ENCODE measurements around the gene MX2. TPM values are rescaled to one million over a fixed set of nuclear protein-coding genes. Genes with fewer than 3 reads are reported as not detected.
"Not testable (repeated sequence)": the region's sequence is repeated elsewhere in the genome, so short reads cannot be mapped to it uniquely, and the experiment has no call there.

MX2 gene
- total RNA-seq (2014; rRNA removed; shearing (Covaris generic)) = 5.7 and 12.5 TPM in 2 replicates

DNA sequence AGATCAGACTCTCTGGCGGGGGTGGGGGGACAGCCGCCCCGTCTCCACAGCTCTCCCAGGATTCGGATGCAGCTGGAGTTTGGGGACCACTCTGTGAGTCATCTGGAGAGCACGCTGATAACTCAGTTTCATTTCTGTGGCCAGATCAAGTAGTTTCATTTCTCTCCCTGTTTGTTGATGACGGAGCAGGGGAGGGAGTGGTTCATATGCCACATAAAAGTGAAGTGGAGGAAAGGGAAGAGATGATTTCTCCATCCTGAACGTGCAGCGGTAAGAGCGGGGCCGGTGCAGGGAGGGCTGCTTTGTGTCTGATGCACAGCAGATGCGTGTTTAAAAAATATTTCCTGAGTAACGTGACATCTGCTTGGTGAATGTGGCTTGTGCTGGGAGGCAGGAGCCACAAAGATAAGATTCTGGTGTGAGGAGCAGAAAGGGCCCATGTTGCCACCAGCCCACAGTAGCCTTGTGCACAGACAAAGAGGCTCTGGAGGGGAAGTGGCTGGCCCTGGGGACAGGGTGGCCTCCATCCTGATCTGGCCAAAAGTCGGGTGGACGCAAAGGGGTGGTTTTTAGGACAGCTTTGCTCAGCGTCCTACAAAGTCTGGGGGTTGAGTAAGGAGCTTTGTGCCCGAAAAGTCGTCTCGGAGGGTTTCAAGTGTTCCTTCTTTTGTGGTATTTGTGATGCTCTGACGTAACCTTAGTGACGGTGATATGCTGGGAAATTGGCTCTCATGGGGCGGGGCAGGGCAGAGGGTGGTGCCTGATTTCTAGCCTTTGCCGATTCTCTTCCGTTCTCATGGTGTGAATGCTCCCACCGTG lies at the start of gene MX2:
Gene MX2, plus strand, starts transcription at position 242 of the 819 bp plus-strand sequence. CDS start 14,880 bp downstream, outside the sequence.
- DNase-seq (ENCODE audit: low read depth) = peak; percentile 93

DNA sequence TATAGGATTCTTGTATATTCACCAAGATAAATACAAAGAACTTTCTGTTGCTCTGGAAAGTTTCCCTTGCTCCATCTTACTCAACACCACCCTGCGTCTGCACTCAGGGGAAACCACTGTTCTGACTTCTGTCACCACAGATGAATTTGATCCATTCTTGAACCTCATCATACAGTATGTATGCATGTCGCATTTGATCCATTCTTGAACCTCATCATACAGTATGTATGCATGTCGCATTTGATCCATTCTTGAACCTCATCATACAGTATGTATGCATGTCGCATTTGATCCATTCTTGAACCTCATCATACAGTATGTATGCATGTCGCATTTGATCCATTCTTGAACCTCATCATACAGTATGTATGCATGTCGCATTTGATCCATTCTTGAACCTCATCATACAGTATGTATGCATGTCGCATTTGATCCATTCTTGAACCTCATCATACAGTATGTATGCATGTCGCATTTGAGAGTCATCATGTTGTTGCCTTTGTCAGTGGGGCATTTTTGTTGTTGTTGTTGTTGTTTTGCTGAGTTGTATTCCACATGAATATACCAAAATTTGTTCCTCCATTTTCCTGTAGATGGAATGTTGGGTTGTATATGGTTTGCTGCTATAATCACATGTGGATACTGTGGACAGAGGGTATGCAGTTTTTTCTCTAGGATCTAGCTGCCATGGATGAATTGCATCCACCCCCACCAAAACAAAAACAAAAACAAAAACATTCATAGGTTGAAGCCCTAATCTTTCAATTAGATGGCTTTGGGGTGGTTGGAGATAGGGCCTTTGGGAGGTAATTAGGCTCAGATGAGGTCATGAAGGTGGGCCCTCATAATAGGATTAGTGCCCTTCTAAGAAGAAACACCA lies 48.3 kb upstream of the MX2 start:
- DNase-seq (ENCODE audit: low read depth) = not testable (repeated sequence)

- no peak for DNase-seq (ENCODE audit: low read depth)
Observed at GRCh38 chr21:41315726-41316125, 46.1 kb upstream of the MX2 start.

- DNase-seq (ENCODE audit: low read depth) = no peak
Observed at GRCh38 chr21:41316200-41317062, 45.4 kb upstream of the MX2 start, which contains the start of gene FAM3B. Gene FAM3B, plus strand, starts transcription at chr21:41316801. Its CDS starts 79 bp downstream, at chr21:41316880.

DNA sequence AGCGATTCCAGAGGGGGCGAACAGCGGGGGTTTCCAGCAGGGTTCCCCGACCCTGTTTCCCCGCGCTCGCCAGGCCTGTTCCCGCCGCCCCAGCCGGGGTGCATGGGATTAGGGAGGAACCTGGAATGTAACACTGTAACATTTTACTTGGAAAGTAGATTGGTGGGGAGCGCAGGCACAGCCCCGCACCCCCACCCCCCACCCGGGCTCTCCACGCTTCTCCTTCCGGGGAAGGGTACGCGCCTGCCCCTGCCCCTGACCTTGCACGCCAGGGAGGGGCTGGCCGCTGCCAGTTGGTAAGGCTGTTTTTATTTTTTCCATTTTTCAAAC lies 44.8 kb upstream of the MX2 start:
- no peak for DNase-seq (ENCODE audit: low read depth)

- no peak for DNase-seq (ENCODE audit: low read depth)
Observed at GRCh38 chr21:41317458-41317857, 44.4 kb upstream of the MX2 start.

DNA sequence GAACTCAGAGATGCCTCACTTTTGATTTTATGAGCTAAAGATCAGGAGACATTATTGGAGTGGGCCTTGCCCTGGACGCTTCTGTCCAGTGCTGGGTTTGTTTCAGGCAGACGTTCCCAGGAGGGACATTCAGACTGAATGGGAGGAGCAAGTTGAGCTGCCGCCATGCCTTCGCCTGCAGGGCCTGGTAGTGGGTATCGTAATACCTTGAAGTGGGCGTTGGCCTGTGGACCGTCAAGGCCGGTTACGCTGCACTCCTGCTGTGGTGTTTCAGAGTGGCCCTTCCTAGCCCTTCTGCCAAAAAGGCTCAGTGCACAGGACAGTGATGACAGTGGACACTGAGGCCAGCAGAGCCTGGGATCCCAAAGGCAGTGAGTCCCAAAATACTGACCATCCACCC lies 43.6 kb upstream of the MX2 start:
- no peak for DNase-seq (ENCODE audit: low read depth)

GRCh38 chr21:41319273-41319672 lies 42.6 kb upstream of the MX2 start:
- DNase-seq (ENCODE audit: low read depth) = no peak

GRCh38 chr21:41321211-41321907 lies 40.5 kb upstream of the MX2 start:
- no peak for DNase-seq (ENCODE audit: low read depth)

DNA sequence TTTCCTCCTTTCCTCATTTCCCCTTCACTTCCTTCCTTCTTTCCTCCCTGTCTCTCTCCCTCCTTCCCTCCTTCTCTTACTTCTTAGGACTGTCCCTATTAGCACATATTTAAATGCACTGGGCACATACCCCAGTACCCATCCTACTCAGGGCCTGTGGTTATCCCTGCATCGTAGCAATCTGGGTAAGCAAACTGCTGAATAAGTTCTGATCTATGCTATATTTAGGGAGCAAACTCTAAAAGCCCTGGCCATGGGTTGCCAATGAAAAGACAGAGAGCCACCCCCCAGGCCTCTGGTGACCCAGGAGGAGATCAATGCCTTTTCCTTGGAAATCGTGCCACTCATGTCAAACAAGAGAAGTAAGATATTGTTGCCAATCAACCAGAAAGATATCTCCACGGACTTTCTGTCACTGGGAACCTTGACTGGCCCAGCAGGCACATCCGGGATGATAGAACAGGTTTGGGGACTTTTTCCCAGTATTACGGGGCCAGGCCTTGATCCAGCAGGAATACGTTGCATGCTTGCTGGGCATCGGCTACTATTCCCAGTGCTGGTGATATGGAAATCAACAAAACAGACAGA lies 39.8 kb upstream of the MX2 start:
- no peak for DNase-seq (ENCODE audit: low read depth)

GRCh38 chr21:41322496-41323382 lies 39.1 kb upstream of the MX2 start:
- DNase-seq (ENCODE audit: low read depth) = no peak

- DNase-seq (ENCODE audit: low read depth) = no peak
Observed at GRCh38 chr21:41325138-41325912, 36.5 kb upstream of the MX2 start.

DNA sequence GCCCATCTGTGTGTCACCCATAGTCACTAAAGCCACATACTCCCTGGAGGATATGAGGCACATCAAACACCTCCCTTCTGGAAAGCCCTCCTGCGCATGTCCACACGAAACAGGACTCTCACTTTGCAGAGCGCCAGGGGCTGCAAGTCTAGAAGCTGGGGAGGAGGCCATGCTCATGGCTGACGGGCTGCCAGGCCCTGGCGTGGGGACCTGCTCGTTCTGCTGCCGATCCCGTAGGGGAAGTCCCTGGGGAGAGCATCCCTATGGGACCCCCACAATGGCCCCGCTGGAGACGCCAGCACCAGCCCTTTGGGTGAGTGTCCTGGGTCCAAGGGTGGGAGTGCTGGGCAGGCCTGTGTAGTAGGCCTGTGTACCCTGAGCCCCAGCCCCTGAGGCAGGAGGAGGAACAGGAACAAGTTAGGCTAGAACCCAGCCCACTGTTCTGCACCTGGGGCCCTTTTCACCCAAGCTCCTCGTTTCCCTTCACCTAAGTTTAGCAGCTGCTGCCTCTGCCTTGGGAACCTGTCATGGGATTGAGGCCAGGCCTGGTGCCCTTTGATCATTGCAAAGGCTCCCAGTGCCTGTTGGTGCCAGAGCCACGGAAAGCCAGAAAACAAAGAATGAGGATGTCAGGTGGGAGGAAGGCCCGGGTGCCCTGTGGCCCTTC lies 35.3 kb upstream of the MX2 start:
- DNase-seq (ENCODE audit: low read depth) = no peak

DNA sequence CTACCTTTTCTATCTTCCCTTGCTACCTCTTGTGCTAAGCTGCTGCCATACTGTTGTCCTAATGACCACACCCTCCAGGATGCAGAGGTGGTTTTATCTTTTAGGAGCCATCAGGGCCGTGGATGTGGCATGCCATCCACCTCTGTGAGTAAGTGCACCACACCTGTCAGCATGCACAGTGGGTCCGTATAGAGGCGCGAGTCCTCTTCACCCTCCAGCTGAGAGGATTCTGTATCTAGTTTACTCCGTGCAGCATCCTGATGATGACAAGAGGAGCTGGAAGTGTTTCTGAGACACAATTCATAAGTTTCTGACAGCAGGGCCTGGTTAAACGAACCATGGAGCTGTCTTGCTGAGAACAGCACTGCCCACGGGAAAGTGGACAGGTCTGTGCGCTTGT lies 34.1 kb upstream of the MX2 start:
- DNase-seq (ENCODE audit: low read depth) = no peak

- peak; percentile 74 for DNase-seq (ENCODE audit: low read depth)
Observed at GRCh38 chr21:41328660-41329607, 32.9 kb upstream of the MX2 start.

GRCh38 chr21:41333752-41334151 lies 28.1 kb upstream of the MX2 start:
- DNase-seq (ENCODE audit: low read depth) = no peak

GRCh38 chr21:41337515-41337914 lies 24.3 kb upstream of the MX2 start:
- DNase-seq (ENCODE audit: low read depth) = no peak
